GM19324 (cell line): Measurements from ENCODE around the gene RABGGTB.
"Not testable (repeated sequence)": the region's sequence is repeated elsewhere in the genome, so short reads cannot be mapped to it uniquely, and the experiment has no call there.

Experiments
- ATAC-seq: cut with Tn5 transposase; IDR thresholded peaks from one replicate; pipeline ENCODE4 v1.9.1; 2021; ENCODE audit warnings: mild to moderate bottlenecking, moderate library complexity; ENCODE audit not compliant: unreplicated experiment, low FRiP score

Gene RABGGTB

GRCh38 chr1:75785983-75786853 lies at the start of gene RABGGTB:
Gene RABGGTB (plus strand): TSS chr1:75786256. CDS start chr1:75786272, 16 bp downstream.
- ATAC-seq, result peak; percentile 74

- no peak for ATAC-seq
Observed at GRCh38 chr1:75742047-75742625, 43.9 kb upstream of the RABGGTB start.

GRCh38 chr1:75745276-75745675 lies 40.8 kb upstream of the RABGGTB start:
- peak; percentile 56 for ATAC-seq

GRCh38 chr1:75757210-75757609 lies 28.8 kb upstream of the RABGGTB start:
- not testable (repeated sequence) for ATAC-seq

- ATAC-seq, result not testable (repeated sequence)
Observed at GRCh38 chr1:75758543-75758942, 27.5 kb upstream of the RABGGTB start.

GRCh38 chr1:75764057-75764655 lies 21.9 kb upstream of the RABGGTB start:
- ATAC-seq, result no peak

- no peak for ATAC-seq
Observed at GRCh38 chr1:75765697-75766355, 20.2 kb upstream of the RABGGTB start.

- no peak for ATAC-seq
Observed at GRCh38 chr1:75768016-75768415, 18.0 kb upstream of the RABGGTB start.

GRCh38 chr1:75770761-75771160 lies 15.3 kb upstream of the RABGGTB start:
- no peak for ATAC-seq

- ATAC-seq, result no peak
Observed at GRCh38 chr1:75771978-75772377, 14.1 kb upstream of the RABGGTB start.

GRCh38 chr1:75777812-75778211 lies 8.2 kb upstream of the RABGGTB start:
- ATAC-seq, result not testable (repeated sequence)

GRCh38 chr1:75778694-75779093 lies 7.4 kb upstream of the RABGGTB start:
- not testable (repeated sequence) for ATAC-seq

GRCh38 chr1:75780183-75780582 lies 5.9 kb upstream of the RABGGTB start:
- ATAC-seq, result not testable (repeated sequence)

GRCh38 chr1:75783920-75784319 lies 2.1 kb upstream of the RABGGTB start:
- not testable (repeated sequence) for ATAC-seq

- peak; percentile 9 for ATAC-seq
Observed at GRCh38 chr1:75785320-75785982, 605 bp upstream of the RABGGTB start.

- ATAC-seq, result no peak
Observed at GRCh38 chr1:75786901-75787493, 941 bp downstream of the RABGGTB start.

- no peak for ATAC-seq
Observed at GRCh38 chr1:75787524-75787923, 1.5 kb downstream of the RABGGTB start.

- ATAC-seq, result no peak
Observed at GRCh38 chr1:75789988-75790387, 3.9 kb downstream of the RABGGTB start.

GRCh38 chr1:75791022-75791421 lies 5.0 kb downstream of the RABGGTB start:
- no peak for ATAC-seq

GRCh38 chr1:75792091-75792490 lies 6.0 kb downstream of the RABGGTB start:
- ATAC-seq, result no peak
